NB4 (cell line): ENCODE results near the gene ERGIC3.

ENCODE experiments used
- MYC ChIP-seq: IDR thresholded peaks from 2 replicates; pipeline ENCODE4 v1.6.1; 2011; ENCODE audit warnings: low read depth, low read length
- POLR2A ChIP-seq: IDR thresholded peaks from 2 replicates; pipeline ENCODE4 v1.6.1; 2011; ENCODE audit warnings: mild to moderate bottlenecking; ENCODE audit not compliant: insufficient read length; ENCODE audit errors: extremely low read depth
- TF ChIP-seq, protein P1 (sequence below): IDR thresholded peaks from one replicate; pipeline ENCODE4 v1.5.1; 2012; ENCODE audit warnings: low read depth, low read length
- TF ChIP-seq, protein P2 (sequence below): IDR thresholded peaks from 2 replicates; pipeline ENCODE4 v1.6.1; 2011; ENCODE audit warnings: low read depth, low read length

DNA sequence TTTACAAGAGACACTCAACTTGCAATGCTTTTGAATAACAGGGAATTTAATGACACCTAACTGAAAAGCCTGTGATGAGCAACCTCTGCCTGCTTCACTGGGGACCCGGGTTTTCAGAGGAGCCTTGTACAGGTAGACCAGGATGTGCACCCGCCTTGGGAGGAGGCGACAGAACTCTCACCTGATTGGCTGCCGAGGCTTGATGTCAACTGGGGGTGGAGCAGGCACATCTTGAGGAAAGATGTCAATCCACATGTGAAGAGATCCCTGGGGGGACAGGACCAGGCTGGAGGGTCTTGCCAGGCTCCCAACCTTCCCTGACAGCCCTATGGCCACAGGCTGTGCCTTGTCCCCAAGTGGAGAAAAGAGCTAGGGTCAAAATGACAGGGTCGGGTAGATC is 19.8 kb downstream of the ERGIC3 start:
- TF ChIP-seq, protein P1, sequence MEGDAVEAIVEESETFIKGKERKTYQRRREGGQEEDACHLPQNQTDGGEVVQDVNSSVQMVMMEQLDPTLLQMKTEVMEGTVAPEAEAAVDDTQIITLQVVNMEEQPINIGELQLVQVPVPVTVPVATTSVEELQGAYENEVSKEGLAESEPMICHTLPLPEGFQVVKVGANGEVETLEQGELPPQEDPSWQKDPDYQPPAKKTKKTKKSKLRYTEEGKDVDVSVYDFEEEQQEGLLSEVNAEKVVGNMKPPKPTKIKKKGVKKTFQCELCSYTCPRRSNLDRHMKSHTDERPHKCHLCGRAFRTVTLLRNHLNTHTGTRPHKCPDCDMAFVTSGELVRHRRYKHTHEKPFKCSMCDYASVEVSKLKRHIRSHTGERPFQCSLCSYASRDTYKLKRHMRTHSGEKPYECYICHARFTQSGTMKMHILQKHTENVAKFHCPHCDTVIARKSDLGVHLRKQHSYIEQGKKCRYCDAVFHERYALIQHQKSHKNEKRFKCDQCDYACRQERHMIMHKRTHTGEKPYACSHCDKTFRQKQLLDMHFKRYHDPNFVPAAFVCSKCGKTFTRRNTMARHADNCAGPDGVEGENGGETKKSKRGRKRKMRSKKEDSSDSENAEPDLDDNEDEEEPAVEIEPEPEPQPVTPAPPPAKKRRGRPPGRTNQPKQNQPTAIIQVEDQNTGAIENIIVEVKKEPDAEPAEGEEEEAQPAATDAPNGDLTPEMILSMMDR: no peak
- TF ChIP-seq POLR2A: no peak
- TF ChIP-seq, protein P2, sequence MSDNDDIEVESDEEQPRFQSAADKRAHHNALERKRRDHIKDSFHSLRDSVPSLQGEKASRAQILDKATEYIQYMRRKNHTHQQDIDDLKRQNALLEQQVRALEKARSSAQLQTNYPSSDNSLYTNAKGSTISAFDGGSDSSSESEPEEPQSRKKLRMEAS: no peak
- TF ChIP-seq MYC: no peak
